DMS114 treated with DMSO at 0.1 percent for 48 hours (cell line): ENCODE data around the gene MAP3K3.
A peak's percentile ranks its signal among the peaks of the same experiment; 100 is the strongest.

ENCODE experiments used
- DNase-seq: peaks from one replicate; lab custom pipeline; 2025; ENCODE audit not compliant: unreplicated experiment; lab: John Stamatoyannopoulos, UW

The MAP3K3 gene

DNA sequence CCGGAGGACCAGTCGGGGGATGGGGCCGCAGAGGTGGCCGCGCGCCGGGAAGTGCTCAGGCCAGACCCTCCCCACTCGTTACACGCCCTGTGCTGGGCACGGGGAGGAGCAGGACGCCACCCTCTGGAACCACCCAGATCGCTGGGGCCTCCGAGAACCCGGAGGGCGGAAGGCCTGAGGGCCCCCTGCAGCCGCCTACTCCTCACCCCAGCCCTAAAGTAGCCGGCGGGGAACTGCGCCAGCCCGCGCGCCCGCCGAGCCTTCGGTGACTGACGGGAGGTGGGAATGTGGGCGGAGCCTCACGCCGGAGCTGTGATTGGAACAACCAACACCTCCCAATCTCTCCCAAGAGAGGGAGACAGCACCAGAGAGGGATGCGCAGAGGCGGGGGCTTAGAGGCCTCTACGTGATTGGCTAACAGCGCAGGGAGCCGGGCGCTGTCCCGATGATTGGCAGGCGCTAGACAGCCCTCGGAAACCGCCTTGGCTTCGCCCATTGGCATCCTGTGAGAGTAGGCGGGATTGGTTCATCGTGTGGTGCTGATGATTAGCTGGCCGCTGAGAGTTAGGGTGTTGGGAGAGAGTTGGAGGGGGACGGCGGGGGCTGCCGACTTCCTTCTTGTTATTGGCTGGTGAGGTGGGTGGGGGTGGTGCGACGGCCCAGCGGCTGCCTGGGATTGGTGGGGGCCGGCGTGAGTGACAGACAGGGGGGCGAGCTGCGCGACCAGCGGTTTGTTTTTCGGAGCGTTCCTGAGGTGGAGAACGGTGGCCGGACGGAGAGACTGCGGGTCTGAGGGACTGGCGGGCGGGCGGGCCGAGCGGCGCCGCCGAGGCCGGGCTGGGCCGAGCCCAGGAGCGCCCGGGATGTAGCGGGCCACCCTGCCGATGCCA is at the start of gene MAP3K3:
TSS of gene MAP3K3 (plus strand) at position 734 of the 890 bp plus-strand sequence. CDS start 343 bp downstream, outside the sequence.
- DNase-seq = peak; percentile 99

DNA sequence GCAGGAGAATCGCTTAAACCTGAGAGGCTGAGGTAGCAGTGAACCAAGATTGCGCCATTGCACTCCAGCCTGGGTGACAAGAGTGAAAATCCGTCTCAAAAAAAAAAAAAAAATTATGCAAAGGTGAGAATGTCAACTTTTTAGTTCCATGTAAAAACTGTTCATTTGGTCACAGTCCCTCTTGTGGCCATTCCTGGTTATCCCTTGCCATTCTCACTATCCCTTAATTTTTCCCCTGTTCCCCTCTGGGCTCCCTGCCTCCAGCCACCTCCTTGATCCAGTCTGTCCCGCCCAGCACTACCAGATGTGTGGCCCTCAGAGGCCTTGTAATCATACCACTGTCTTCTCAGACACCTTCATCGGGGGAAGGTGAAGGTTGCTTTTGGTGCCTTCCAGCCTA is 48.6 kb upstream of the MAP3K3 start:
- peak; percentile 22 for DNase-seq

- DNase-seq = no peak
Measured at GRCh38 chr17:63578027-63578768, 44.0 kb upstream of the MAP3K3 start.

DNA sequence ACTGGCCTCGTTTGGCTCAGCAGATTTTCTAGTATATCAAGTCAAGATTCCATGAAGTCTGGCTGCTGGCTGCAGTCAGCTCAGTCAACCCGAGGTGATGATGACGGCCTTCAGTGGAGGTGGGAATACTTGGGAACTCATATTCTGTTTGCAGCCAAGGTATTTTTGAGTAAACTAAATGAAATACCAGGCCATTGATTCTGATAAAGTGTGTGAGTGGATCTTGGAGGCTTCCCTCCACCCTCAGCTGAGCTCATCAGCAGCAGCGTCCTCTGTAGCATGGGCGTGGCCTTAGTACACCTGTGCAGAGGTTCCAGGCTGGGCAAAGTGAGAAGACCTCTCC is 43.5 kb upstream of the MAP3K3 start:
- no peak for DNase-seq

DNA sequence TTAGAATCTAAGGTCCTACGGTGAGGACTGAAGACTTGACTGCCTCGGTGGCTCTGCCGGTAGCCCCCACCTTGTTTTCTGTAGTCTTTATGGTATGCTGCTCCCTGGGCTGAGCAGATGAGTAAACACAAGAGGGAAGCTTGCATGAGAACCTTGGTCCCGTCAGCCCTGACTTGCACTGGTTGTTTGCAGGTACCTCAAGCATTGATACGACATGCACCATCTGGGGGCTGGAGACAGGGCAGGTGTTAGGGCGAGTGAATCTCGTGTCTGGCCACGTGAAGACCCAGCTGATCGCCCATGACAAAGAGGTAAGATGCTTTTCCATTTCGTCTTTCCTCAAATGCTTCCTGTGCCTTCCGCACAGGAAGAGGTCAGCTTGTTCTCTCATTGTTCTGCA is 42.6 kb upstream of the MAP3K3 start:
- DNase-seq = no peak

- DNase-seq = no peak
Measured at GRCh38 chr17:63587770-63588169, 34.4 kb upstream of the MAP3K3 start.

DNA sequence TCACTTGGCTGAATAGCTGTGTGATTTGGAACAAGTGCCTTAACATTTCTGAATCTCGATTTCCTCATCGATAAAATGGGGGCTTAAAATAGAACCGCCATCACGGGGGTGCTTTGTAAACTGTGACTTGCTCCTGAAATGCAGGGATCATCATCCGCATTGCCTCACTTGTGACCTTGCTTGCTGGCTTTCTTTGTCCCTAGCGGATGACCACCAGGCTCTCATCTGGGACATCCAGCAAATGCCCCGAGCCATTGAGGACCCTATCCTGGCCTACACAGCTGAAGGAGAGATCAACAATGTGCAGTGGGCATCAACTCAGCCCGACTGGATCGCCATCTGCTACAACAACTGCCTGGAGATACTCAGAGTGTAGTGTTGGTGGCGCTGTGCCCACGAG is 33.4 kb upstream of the MAP3K3 start:
- no peak for DNase-seq

DNA sequence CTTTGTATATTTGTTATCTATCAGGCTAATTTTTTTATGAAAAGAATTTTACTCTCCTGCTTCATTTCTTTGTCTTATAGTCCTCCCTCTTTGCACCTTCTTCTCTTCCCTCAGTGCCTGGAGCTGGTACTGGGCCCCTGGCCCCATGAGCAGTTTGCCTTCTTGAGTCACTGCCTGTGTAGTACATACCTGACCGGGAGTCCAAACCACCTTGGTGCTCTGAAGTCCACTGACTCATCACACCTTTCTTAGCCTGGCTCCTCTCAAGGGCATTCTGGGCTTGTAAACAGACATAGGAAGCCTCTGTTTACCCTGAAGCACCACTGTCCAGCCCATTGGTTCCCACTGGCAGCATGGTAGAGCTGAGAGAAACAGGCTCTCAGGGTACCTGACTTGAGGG is 32.6 kb upstream of the MAP3K3 start:
- DNase-seq = no peak

- no peak for DNase-seq
Measured at GRCh38 chr17:63592797-63593196, 29.4 kb upstream of the MAP3K3 start.

DNA sequence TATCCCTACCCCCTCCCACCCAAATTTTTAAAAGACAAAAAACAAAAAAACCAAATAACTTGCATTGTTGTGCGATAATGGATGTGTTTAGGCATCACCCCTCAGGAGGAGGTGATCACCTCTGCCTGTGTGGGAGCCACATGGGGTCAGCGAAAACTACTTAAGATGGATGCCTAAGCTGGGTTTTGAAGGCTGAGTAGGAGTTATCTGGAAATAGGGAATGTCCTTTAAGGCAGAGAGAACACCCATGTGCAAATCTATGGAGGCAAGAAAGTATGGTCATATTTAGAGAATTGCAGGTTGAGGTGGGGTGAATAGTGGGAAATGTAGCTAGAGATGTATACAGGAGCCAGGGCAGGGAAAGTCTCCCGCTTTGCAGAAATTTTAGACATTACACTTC is 27.1 kb upstream of the MAP3K3 start:
- DNase-seq = no peak

GRCh38 chr17:63596856-63597586 is 25.2 kb upstream of the MAP3K3 start:
- DNase-seq = no peak

DNA sequence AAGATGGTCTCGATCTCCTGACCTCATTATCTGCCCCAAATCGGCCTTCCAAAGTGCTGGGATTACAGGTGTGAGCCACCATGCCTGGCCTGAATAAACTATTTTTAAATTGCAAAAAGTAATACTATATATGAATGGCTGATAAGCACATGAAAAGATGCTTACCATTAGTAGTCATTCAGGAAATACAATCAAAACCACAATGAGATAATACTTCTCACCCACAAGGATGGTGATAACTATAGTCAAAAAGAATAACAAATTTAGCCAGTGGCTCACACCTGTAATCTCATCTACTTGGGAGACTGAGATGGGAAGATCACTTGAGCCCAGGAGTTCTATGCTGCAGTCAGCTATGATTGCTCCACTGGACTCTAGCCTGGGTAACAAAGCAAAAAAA is 23.9 kb upstream of the MAP3K3 start:
- no peak for DNase-seq

- peak; percentile 73 for DNase-seq
Measured at GRCh38 chr17:63600569-63601438, 21.4 kb upstream of the MAP3K3 start, which contains the start of gene TACO1. Gene TACO1 (plus strand): TSS chr17:63600895. CDS start chr17:63601084, 189 bp downstream.

- no peak for DNase-seq
Measured at GRCh38 chr17:63601439-63602371, 20.5 kb upstream of the MAP3K3 start.

- DNase-seq = no peak
Measured at GRCh38 chr17:63609816-63610573, 12.2 kb upstream of the MAP3K3 start.

DNA sequence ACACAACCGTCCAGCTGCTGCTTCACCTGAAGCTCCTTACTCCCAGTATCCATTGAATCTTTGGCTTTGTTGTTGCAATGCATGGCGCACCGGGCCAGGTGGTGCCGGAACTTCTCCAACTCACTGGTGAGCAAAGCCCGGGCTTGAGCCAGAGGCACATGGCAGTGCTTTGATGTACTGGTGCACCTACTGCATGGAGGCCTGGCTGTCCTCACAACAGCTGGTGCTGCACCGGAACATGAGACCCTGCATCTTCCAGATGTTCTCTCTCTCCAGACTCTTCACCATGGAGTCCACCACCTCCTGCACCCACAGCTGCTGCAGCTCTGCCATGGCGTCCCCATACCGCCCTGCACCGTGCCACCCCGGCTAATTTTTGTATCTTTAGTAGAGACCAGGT is 11.4 kb upstream of the MAP3K3 start:
- no peak for DNase-seq

DNA sequence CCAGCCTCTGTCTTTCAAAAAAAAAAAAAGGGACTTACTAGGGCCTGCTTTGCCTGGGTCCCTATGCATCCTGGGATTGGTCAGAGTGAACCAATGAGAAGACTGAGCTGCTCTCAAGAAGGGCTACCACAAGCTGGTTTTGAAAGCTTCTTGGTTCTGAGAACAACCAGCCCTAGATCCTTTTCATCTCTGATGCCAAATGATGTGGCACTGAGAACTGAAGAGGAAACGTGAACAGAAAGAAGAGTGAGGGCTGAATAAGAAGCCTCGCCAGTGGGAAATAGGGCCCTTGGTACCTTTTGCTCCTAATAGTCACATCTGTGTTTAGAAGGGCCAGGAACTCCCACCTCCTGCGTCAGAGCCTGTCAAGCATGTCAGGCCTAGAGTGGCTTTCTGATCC is 10.9 kb upstream of the MAP3K3 start:
- no peak for DNase-seq

- DNase-seq = no peak
Measured at GRCh38 chr17:63613663-63614062, 8.6 kb upstream of the MAP3K3 start.

DNA sequence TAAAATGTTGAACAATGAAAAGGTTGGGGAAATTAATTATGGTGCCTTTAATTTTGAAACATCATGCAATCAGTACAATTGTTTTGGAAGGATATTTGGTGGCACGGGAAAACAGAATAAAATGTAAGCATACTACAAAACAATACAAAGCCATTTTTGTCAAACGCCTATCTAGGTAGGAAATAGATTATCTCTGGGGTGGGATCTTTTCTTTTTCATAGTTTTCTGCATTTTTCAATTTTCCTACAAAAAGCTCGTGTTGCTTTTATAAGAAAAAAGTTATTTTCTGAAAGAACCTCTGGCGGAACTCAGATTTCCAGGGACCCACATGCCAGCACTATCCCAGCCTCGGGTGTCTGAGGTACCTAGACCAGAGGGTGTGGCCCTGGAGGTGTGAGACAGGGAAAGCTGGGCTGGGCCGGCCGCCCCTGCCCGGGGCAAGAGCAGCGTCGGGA is 961 bp upstream of the MAP3K3 start:
- no peak for DNase-seq
